GM21723 (cell line): ENCODE results near the gene NTNG1.
A peak's percentile ranks its signal among the peaks of the same experiment; 100 is the strongest.

Experiments
- ATAC-seq: cut with Tn5 transposase; IDR thresholded peaks from one replicate; pipeline ENCODE4 v1.9.1; 2021; ENCODE audit warnings: mild to moderate bottlenecking, moderate library complexity; ENCODE audit not compliant: unreplicated experiment

NTNG1 gene

DNA sequence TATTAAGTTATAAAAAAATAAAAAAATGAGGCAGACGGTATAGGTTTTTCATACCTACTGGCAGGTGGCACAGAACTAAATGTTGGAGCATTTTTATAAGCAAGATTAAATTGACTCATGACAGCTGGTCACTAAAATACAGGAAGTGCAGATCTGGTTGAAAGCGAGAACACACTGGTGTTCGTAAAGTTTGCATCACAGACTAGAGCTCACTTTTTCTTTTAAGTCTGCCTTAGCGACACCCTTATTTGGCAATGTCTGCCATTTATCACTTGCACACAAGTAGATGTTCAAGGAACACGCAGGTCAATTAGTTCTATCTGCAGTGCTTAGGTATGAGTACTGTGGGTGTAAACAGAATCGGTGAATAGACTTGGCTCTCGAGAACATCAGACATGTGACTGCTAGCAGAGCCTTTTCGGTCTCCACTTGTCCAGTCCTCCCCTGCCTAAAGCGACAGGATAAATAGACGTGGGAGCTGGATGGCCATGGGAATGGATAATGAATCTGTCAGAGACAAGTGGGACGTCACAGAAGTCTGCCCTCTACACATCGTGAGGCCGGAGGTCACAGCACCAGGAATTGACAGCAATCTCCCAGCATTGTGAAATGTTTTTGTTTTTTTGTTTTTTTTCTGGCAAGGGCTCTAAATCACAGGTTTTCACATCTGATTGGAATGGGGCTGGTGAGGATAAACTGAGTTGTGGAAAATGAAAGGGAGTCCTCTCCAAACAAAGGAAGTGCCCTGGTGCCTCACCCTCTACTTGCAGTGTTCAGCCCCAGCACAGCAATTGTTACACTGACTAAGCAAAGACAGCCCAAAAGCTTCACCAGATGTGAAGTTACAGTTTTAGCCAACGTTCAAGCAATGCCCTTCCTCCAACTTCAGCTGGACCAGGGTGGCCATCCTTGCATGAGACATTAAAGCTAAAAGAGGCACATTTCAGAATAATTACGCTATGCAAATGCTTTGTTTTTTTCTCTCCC, 248.9 kb downstream of the NTNG1 start:
- ATAC-seq: no peak

DNA sequence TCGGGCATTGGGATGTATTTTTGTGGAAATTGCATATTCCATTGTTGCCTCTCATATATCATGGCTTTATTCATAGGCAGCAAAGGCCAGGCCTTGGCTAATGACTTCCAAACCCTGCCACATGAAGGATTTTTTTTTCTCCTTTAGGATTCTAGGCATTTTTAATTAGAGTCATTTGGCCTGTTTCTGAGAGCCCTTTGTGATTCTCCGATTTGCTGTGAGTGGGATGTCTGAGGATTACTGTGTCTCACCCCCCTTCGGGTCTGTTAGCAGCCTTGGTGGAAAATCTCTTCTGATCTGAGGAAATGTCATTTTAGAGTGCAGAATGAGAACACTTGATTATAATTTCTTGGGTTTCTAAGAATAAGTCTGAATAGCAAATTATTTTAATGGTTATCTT, 253.5 kb downstream of the NTNG1 start:
- no peak for ATAC-seq

DNA sequence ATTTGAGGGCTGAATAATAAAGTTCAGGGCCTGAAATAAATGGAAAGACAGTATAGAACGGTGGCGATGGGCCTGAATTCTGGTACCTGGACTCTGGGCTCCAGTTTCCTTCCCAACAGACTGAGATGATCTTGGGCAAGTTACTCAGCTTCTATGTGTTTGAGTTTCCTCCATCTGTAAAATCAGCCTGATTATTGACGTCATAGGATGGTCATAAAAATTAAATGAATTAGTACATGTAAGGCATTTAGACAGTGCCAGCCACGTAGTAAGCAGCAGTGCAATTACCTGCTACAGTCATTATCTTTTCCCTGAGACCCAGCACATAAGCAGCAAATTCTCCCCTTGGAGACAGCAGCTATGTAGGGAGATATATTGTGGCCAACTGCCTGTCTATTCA, 260.9 kb downstream of the NTNG1 start:
- ATAC-seq: no peak

DNA sequence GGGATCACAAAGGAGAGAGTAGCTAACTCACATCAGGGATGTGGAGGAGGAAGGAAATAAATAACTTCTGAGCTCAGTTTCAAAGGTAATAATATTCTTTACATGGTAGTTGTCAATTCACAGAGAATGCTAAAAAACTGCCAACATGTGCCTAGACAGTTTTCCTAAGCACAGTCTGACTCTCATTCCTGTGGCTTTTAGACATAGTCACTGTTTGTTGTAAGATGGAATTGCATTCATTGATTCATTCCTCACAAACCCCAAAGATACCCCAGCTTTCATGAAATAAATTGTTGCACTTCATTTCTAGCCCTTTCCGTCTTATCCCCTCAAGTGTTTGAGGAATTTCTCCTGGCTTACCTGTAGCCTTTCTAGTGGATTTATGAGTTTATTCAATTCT, 263.9 kb downstream of the NTNG1 start:
- no peak for ATAC-seq

DNA sequence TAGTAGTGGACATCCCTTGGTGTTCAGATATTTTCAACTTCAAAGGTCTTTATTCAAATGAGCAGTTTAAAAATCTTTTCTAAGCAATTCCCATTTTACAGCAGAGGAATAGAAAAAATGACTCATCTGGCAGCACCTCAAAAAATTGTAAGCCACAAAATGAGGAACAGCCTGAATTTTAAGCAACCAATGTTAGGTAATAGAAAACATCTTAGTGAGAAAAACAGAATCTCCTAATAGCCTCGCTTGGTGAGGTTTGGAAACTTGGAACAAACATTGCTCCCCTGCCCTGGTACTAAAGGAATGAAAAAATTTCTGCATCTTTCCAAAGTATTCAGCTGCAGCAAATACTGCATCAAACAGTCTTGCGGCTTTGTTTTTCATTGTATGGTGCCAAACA, 264.4 kb downstream of the NTNG1 start:
- no peak for ATAC-seq

DNA sequence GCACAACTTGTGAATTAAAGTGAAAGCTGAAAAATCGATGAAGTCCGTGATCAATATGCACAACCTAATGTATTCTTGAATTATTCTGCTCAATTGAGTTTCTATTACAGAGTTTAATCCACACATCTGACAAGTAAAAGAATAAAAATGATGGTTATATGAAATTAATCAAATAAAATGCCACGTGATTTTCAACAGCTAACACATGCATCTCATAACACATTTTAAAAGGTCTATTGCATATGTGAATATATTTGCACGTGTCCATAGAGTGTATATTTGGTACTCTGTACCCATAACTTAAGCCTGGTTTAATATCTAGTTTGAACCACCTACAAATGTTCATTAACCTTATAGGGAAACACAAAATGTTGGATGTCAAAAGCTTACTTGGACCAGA, 266.2 kb downstream of the NTNG1 start:
- no peak for ATAC-seq

DNA sequence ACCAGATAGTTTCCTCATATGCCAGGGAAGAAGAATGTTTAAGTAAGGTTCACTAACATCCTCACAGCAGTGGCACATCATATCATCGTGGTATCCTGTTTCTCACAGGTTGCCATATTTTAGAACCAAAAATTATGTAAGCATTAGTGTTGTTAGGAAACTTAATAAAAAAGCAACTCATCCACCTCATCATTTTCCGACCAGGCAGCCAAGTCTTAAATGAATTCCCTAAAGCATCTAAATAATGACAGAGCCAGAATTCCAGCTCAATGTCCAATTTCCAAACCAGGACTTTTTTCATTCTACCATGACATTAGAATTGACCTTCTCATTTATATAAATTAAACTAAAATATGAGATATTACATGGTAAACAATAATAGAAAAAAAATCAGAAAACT, 272.7 kb downstream of the NTNG1 start:
- no peak for ATAC-seq

DNA sequence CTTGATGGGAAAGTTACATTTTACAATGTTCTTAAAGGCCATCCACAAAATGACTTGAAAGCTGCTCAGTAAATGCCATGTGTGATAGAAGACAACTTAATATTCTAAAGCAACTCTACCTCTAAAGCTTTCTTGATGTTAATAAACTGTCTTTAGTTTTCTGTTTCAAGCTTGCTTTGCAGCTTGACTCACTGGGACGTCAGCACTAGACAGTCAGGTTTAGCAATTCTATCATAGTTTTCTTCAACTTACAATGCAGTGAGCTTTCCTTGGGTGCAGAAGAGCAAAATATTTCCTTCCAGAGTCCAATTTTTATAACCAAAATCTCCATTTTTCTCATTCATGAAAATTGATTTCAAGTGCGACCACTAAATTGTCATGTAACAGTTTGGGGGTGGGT, 273.1 kb downstream of the NTNG1 start:
- no peak for ATAC-seq

DNA sequence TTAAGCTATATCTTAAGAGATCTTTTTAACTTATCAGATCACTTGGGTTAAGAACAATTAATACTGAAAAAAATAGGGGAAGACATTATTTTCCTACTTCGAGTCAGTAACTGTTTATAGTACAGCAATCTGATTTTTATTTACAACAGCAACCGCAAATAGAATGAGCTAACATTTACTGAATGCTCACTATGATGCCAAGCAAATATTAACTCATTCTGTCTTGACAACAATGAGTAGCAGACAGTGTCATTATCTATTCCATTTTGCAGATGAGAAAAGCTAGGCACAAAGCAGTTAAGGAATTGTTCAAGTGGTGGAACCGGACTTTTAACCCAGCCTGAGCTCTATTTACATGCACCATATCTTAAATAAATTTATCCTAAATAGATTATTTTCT, 273.7 kb downstream of the NTNG1 start:
- ATAC-seq: no peak

DNA sequence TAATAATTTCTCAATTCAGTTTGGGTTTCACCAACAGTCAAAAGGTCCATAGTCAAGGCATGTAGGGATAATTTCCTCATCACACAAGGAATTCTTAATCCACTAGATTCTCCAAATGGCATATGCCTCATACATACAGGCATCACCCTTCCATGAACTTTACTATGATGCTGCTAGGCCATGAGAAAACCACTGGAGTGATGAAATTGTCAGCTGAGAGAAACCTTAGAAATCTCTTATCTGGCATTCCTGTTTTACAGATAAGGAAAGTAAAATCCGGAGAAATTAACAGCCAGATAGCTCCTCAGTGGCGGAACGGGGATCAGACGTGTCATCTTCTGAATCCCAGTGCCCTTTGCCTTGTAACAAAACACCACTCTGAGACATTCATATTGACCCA, 274.4 kb downstream of the NTNG1 start:
- ATAC-seq: no peak

DNA sequence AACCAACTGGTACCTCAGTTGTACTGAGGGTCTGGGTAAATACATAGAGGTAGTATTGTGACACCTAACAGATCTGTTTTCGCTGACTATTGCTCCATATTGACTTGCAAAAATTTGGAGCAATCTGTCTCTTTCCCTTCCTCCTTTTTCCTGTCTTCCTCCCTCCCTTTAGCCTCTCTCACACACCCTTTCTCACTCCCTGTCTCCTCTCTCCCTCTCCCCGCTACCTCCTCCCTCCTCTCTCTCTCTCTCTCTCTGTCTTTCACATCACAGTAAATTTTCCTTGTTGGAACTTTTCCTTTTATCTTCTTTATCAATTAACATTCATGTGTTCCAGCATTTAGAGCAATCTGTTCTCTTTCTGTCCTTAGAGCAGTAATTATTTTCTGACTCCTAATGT, 278.2 kb downstream of the NTNG1 start:
- ATAC-seq: no peak

DNA sequence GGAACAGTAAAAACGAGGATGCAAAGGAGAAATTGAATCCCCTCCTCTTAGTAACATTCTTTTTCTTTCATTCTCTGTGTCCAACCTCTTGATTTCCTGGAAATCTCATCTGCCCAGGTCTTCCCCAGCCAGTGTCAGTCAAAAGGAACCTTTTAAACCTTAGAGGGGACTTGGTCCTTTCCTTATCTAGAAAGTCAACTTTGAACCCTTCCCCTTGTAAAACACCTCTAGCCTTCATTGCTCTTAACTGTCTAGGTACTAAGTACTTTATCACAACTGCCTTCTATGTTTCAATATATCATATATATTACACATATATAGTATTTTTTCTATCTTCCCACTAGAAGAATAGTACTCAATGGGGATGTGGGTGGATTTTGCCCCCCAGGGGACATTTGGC, 282.1 kb downstream of the NTNG1 start:
- no peak for ATAC-seq

DNA sequence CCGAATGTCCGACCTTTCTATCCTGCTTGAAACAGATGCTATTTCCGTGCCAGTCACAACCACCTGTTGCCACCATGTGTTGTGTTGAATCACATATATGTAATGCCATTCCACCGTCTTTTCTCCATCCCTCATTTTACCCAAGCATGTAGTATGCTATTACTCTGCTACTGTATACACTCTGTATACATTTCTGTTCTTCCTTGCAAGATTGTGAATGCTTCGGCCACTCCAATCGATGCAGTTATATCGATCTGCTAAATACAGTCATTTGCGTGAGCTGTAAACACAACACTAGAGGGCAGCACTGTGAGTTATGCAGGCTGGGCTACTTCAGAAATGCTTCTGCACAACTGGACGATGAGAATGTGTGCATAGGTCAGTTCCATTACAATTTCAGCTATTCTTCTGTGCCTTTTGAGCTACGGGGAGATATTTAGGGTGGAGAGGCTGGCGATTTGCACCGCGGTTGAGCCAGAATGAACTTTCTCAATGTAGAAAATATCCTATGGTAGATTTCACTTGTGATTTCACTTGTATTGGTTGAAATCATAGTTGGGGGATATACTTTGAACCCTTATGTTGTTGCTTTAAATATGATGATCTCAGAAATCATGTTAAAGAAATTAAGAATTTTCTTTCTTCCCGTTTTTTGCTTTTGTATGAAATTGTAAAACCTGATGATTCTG, 289.8 kb downstream of the NTNG1 start:
- peak; percentile 94 for ATAC-seq

DNA sequence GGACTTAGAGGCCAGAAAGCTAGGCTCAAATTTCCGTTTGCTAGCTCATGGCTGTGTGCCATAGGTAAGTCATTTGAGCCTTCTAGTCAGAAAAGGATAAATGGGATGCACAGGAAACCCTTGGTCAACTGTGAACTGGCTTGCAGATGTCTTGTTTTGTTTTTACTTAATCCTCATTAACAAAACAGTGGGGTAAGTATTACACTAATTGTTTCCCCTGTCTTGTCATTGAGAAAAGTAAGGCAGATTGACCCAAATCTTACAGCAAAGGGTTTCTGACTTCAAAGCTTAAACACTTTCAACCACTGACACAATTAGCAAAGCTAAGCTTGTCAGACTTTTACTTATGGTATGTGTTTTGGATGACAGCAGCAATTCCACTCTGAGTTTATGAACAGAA, 291.3 kb downstream of the NTNG1 start:
- no peak for ATAC-seq

DNA sequence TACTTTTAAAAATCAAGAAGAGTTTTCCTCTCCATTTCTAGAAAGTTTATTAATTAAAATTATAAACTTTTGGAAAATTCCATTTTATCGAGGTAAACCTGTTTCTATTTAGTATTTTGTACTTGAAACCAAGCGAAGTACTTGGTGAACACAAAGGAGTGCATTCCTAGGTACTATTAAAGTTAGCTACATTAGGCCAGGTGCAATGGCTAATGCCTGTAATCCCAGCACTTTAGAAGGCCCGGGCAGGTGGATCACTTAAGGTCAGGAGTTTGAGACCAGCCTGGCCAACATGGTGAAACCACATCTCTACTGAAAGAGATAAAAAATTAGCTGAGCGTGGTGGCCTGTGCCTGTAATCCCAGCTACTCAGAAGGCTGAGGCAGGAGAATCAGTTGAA, 292.2 kb downstream of the NTNG1 start:
- ATAC-seq: no peak

DNA sequence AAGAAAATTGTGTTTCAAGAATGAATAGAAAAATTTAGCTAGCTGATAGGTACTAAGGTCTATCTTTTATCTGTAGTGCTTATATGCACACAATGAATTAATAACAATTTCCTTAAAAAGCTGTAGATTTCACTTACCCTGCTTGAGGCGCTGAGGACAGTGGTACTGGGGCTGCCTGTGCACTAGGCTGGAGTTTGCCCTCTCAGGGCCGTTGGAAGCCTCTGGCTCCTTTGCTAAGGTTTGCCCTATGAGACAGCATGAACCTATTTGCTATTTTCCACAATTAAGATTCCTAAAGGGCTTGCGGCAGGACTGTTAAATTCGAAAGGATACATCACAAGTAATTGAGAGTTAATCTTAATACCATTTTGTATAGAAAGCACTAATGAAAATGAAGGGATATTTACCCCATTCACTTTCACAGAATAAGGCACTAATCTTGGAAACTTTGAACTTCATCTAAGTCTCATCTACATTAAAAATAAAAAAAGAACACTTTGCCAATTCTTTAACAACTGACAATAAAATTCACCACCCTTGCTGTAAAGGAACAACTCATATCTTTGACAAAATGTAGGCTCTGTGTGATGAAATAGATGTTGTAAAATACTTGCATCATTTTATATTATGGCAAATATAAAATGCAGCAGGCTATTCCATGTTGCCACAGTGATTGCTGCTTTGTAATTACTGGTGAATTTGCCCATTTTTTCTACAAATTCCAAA, 293.0 kb downstream of the NTNG1 start:
- no peak for ATAC-seq

DNA sequence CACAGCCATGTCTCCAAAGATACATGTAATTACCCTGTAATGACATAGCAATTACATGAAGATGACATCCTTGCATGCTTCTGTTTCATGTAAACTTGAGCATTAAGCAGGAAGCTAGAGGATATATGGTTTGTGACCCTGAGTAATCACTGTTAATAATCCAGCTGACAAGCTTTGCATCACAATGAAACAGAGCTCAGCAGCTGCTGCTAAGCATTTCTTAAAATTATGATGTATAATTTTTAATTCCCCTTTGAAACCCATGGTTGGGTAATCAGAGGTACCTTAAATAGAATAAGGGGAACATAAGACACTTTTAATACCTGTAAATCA, 293.5 kb downstream of the NTNG1 start:
- ATAC-seq: no peak

DNA sequence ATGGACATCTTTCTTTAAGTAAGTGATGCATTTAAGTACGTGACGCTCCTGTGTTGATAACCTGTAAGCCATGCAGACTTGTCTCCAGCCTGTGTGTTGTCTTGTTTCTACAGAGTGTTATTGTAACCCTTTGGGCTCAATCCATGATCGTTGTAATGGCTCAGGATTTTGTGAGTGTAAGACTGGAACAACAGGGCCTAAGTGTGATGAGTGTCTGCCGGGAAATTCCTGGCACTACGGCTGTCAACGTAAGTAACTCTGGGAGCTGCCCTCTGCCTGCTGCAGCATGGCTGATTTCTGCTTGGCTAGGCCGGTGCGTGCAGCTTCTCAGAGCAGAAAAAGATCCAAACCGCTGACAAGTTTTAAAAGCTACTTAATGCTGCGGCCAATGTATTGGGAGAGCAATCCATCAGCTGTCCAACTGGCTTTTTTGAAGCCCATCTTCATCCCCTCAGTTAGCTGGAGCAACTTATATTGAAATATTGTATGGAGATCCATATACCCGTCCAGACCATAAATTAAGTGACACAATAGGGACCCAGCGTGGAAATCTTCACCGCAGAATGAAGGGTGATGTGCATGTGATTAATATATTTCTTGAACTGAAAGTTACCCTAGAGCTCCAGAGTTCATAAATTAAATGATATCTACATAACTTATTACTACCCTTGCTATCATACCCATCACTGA, 295.9 kb downstream of the NTNG1 start:
- ATAC-seq: no peak

DNA sequence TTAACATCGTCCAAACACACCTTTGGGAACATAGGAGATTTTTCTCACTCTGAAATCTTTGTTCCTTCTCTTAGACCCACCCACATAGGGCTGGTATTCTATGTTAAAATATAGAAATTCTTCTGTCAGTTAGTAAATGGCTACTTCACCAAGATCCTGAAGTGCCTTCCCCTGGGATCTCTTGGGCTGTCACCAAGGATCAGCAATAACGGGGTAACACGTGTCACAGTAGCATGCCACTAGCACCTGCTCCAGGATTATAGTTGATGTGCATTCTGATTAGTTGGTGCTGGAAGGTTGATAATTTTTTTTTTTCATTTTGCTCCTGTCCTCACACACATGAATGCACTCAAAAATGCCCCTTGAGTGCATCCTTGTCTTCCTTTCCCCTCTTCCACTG, 298.7 kb downstream of the NTNG1 start:
- ATAC-seq: no peak

DNA sequence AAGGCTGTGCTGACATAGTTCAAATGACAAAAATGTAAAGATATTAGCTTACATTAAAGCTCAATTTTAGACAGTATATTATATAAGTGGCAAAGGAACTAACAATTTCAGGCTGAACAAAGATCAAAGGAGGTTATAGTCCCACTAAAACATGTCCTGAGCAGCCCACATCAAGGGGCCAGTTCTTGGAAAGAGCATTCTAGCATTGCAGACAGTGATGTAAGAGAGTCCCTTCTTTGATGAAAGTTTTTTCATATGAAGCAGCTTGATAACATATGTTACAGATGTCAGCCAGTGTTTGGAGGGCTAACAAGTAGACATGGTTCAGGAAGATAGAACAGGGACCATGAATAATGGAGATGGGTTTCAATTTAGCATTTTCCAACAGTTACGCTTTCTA, 301.7 kb downstream of the NTNG1 start:
- no peak for ATAC-seq

DNA sequence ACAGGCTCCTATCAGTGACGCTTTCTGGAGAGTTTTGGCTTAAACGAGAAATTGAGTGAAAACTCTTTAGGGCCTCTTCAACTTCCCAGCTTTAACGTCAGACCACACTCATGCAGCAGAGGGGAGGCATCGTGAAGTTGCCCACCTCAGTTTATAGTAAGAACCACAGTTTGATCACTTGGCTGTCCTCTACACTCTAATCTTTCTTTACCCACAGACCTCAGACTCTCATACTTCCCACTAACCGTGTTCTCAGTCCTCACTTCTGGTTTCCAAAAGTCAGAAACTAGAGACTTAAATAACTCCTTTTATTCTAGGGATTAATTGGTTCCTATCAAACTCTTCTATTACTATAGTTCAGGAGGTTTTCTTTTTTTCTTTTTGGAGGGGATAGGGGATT, 302.2 kb downstream of the NTNG1 start:
- no peak for ATAC-seq
